ENCODE results near the gene TMEM38B. TPM values are rescaled to one million over a fixed set of nuclear protein-coding genes. Genes with fewer than 3 reads are reported as not detected.

Gene TMEM38B
- total RNA-seq, 1 experiment from 2014 or later = 30.6 TPM

- TF ChIP-seq REST (IDR thresholded peaks at IDR 0.05; ENCODE audit: insufficient read depth in 1 of 2, low read depth in 2 of 2, low read length in 1 of 2) = no peak
- Histone ChIP-seq H3K9me3 (ENCODE audit: control insufficient read depth, insufficient read depth, low read depth, low read length) (no peaks in the 10 kb centered on the region), H3K4me3 (ENCODE audit: low read depth in 2 of 2, low read length in 2 of 2) (no peak overlapping the region), H3K4me1 (ENCODE audit: control insufficient read depth, insufficient read depth, low read length) (no peaks in the 10 kb centered on the region), H3K36me3 (ENCODE audit: control insufficient read depth, insufficient read depth, low read length) (no peaks in the 10 kb centered on the region), H3K27ac (ENCODE audit: low read length) (no peak overlapping the region), H3K27me3 (ENCODE audit: control insufficient read depth, insufficient read depth, low read length) (no peaks in the 10 kb centered on the region)
- POLR2A ChIA-PET = no interaction called here
- DNase-seq (ENCODE audit: low read depth, low spot score) (no peak), ATAC-seq (no peak)
- intact Hi-C loops (cut with micrococcal nuclease; ENCODE audit: unreplicated experiment) = no loop called here
- BruUV-seq (replicated peaks) = no TSS peak
- CTCF ChIA-PET = no interaction called here
- in situ Hi-C loops (cut with HindIII; ENCODE audit: low pct_unique_long_range_greater_than_20kb, low sequenced_read_pairs) = no loop called here
Measured at GRCh38 chr9:105816981-105817380, 122.6 kb downstream of the TMEM38B start.

- H3K9me3 ChIP-seq (ENCODE audit: control insufficient read depth, insufficient read depth, low read depth, low read length) = no peaks in the 10 kb centered on the region
- TF ChIP-seq SIN3A (IDR thresholded peaks at IDR 0.05; ENCODE audit: borderline replicate concordance, insufficient read depth, low read depth, low read length) (no peak), POLR2AphosphoS5 (IDR thresholded peaks at IDR 0.05; ENCODE audit: low read depth, low read length) (no peak), CTCF (IDR thresholded peaks at IDR 0.05) (no peak), REST (IDR thresholded peaks at IDR 0.05; ENCODE audit: insufficient read depth in 1 of 2, low read depth in 2 of 2, low read length in 1 of 2) (no peak), TCF7L2 (IDR thresholded peaks at IDR 0.05; ENCODE audit: low read depth, low read length) (no peak)
- BruUV-seq (replicated peaks) = no TSS peak
- DNase-seq (ENCODE audit: low read depth, low spot score) (no peak), ATAC-seq (no peak)
- intact Hi-C loops (cut with micrococcal nuclease; ENCODE audit: unreplicated experiment) (no loop called here), in situ Hi-C loops (cut with HindIII; ENCODE audit: low pct_unique_long_range_greater_than_20kb, low sequenced_read_pairs) (no loop called here)
- H3K36me3 ChIP-seq (ENCODE audit: control insufficient read depth, insufficient read depth, low read length) = no peaks in the 10 kb centered on the region
- H3K27ac ChIP-seq (ENCODE audit: low read length) = no peak overlapping the region
- H3K27me3 ChIP-seq (ENCODE audit: control insufficient read depth, insufficient read depth, low read length) = no peaks in the 10 kb centered on the region
- CTCF ChIA-PET = no interaction called here
- no peak overlapping the region for H3K4me3 ChIP-seq (ENCODE audit: low read depth in 2 of 2, low read length in 2 of 2)
- no peaks in the 10 kb centered on the region for H3K4me1 ChIP-seq (ENCODE audit: control insufficient read depth, insufficient read depth, low read length)
- POLR2A ChIA-PET = no interaction called here
Measured at GRCh38 chr9:105818903-105819302, 124.6 kb downstream of the TMEM38B start.

Data from Panc1 (cell line).